HepG2 (cell line): ENCODE results near the gene DAO. TPM values are rescaled to one million over a fixed set of nuclear protein-coding genes. Genes with fewer than 3 reads are reported as not detected.

Source experiments
- ATAC-seq: fragments of 200-7000 bp; cut with Tn5 transposase; 3 replicates; pipeline ENCODE4 v1.9.1; 2020; ENCODE audit warnings: mild to moderate bottlenecking, moderate library complexity
- BruUV-seq: library from RNA; stranded (reverse); fragments of 400-500 nt; replicated peaks from 2 replicates; lab custom pipeline; 2021; lab: Mats Ljungman, UMichigan
- CTCF ChIA-PET: fragments of 300-600 bp; formaldehyde crosslinking; extraction: SDS; loops from one replicate; lab custom pipeline; 2021; ENCODE audit warnings: low total read pairs, inconsistent platforms, low intra/inter-chr PET ratio; lab: Yijun Ruan, JAX
- POLR2A ChIA-PET: fragments of 350-600 bp; sonication (Branson Sonifier 250); formaldehyde crosslinking; loops from one replicate; lab custom pipeline; 2020; ENCODE audit warnings: antibody characterized with exemption, inconsistent platforms; lab: Yijun Ruan, JAX
- DNase-seq: peaks from one replicate; pipeline ENCODE4 v3.0.0-alpha.2; 2015; ENCODE audit warnings: low spot score
- FAIRE-seq: peaks from 3 replicates; lab custom pipeline; 2011; peaks lifted over from hg19 to GRCh38; lab: Jason Lieb, UNC
- H2AFZ ChIP-seq: one replicate; pipeline ENCODE4 v1.6.1; 2011; ENCODE audit warnings: low read length, inconsistent platforms
- H3K27ac ChIP-seq: fragments of 300-600 bp; 3 replicates; pipeline ENCODE4 v1.8.0; 2011; ENCODE audit warnings: mixed run types, mild to moderate bottlenecking, mixed read lengths, low read length, inconsistent platforms; ENCODE audit not compliant: insufficient read depth; ENCODE audit errors: extremely low read length
- H3K27me3 ChIP-seq, 2 experiments: fragments of 200-600 bp in 1 of 2; 2 replicates in 1 of 2; 3 replicates in 1 of 2; pipeline versions ENCODE4 v1.6.0 to v1.8.0; 2011; ENCODE audit warnings: low read length in 2 of 2, mild to moderate bottlenecking in 2 of 2, moderate library complexity in 2 of 2, inconsistent platforms in 1 of 2; ENCODE audit not compliant: insufficient read depth in 2 of 2, control insufficient read depth in 1 of 2
- H3K36me3 ChIP-seq, 2 experiments: fragments of 200-600 bp in 1 of 2; replicated peaks in 1 of 2; 2 replicates in 1 of 2; 3 replicates in 1 of 2; pipeline versions ENCODE4 v1.5.1 to v1.8.0; 2011; ENCODE audit warnings: low read length in 2 of 2, inconsistent platforms in 1 of 2; ENCODE audit not compliant: insufficient read depth in 2 of 2, control insufficient read depth in 1 of 2
- H3K4me1 ChIP-seq: 2 replicates; pipeline ENCODE4 v1.5.1; 2012; ENCODE audit warnings: low read length, inconsistent platforms; ENCODE audit not compliant: insufficient read depth
- H3K4me2 ChIP-seq: 2 replicates; pipeline ENCODE4 v1.6.0; 2011; ENCODE audit warnings: low read depth, low read length, inconsistent platforms
- H3K4me3 ChIP-seq, 3 experiments: fragments of 200-600 bp in 1 of 3; sonication (generic), shearing (Covaris generic) in 1 of 3; replicated peaks in 1 of 3; 2 replicates each; pipeline ENCODE4 v1.5.1; 2011 to 2016; ENCODE audit warnings: low read length in 3 of 3, inconsistent platforms in 2 of 3, low read depth in 2 of 3, mild to moderate bottlenecking in 2 of 3, control low read depth in 1 of 3, mixed read lengths in 1 of 3; ENCODE audit not compliant: insufficient read depth in 1 of 3
- H3K79me2 ChIP-seq: one replicate; pipeline ENCODE4 v1.6.1; 2011; ENCODE audit warnings: low read length, inconsistent platforms; ENCODE audit not compliant: insufficient read depth
- H3K9ac ChIP-seq: 2 replicates; pipeline ENCODE4 v1.6.0; 2011; ENCODE audit warnings: mild to moderate bottlenecking, low read depth, low read length, inconsistent platforms; ENCODE audit not compliant: insufficient read depth
- H3K9me3 ChIP-seq: 2 replicates; pipeline ENCODE4 v1.5.1; 2012; ENCODE audit warnings: mild to moderate bottlenecking, low read length
- H4K20me1 ChIP-seq: 2 replicates; pipeline ENCODE4 v1.6.0; 2011; ENCODE audit warnings: inconsistent platforms, mild to moderate bottlenecking, low read length, moderate library complexity; ENCODE audit not compliant: insufficient read depth
- GZF1 ChIP-seq: sonication (generic); formaldehyde crosslinking; IDR thresholded peaks from 2 replicates; pipeline ENCODE4 v1.5.1; 2020; ENCODE audit warnings: mild to moderate bottlenecking, missing genetic modification reagents
- KLF6 ChIP-seq: IDR thresholded peaks from 2 replicates; pipeline ENCODE4 v1.8.0; 2016; ENCODE audit warnings: missing biosample characterization, missing genetic modification reagents
- NONO ChIP-seq, 2 experiments: fragments of 450-650 bp in 1 of 2; sonication (generic) in 1 of 2; formaldehyde crosslinking in 1 of 2; IDR thresholded peaks in 1 of 2; conservative IDR thresholded peaks in 1 of 2; 2 replicates each; pipeline versions ENCODE4 v1.6.1 to v1.8.0; 2017 to 2022; ENCODE audit warnings: mild to moderate bottlenecking in 1 of 2, missing genetic modification reagents in 1 of 2, moderate library complexity in 1 of 2
- RNF2 ChIP-seq: fragments of 450-650 bp; conservative IDR thresholded peaks from 2 replicates; pipeline ENCODE4 v1.6.1; 2016; ENCODE audit warnings: low read depth
- ZC3H4 ChIP-seq: sonication (generic); formaldehyde crosslinking; IDR thresholded peaks from 2 replicates; pipeline ENCODE4 v1.4.0; 2020; ENCODE audit warnings: missing genetic modification reagents, borderline replicate concordance
- ZNF609 ChIP-seq: sonication (generic); formaldehyde crosslinking; IDR thresholded peaks from 2 replicates; pipeline ENCODE4 v1.4.0; 2020; ENCODE audit warnings: mild to moderate bottlenecking, missing genetic modification reagents, borderline replicate concordance
- ZNF772 ChIP-seq: sonication (generic); formaldehyde crosslinking; IDR thresholded peaks from 2 replicates; pipeline ENCODE4 v1.5.0; 2020; ENCODE audit warnings: mild to moderate bottlenecking, missing genetic modification reagents
- WGBS: methylation state at CpG from one replicate; pipeline ENCODE4 v1.1.6; 2017; ENCODE audit warnings: low lambda C conversion rate; 5-methylcytosine and 5-hydroxymethylcytosine counted together
- in situ Hi-C: cut with HindIII; loops from 2 replicates; pipeline ENCODE4 v1.10.0; 2017; ENCODE audit warnings: low pct_unique_long_range_greater_than_20kb; ENCODE audit not compliant: extremely low pct_ligation_motif_present
- intact Hi-C: fragments of 100-400 bp; cut with micrococcal nuclease; formaldehyde crosslinking; loops from one replicate; pipeline ENCODE4 v1.10.0; 2022; ENCODE audit not compliant: unreplicated experiment
- polyA plus RNA-seq, 8 experiments: library from polyadenylated mRNA; depleted of rRNA in 3 of 8; stranded (reverse) in 7 of 8; unstranded in 1 of 8; fragments of >200 nt; fragmentation: Illumina TruSeq in 4 of 8; extraction: Trizol in 4 of 8; gene quantifications; 2 replicates each; pipeline versions ENCODE4 v1.2.1 to v1.2.3, GENCODE V29; 2011 to 2016; ENCODE audit warnings: low read depth in 4 of 8, missing spikeins in 1 of 8, mixed read lengths in 1 of 8; ENCODE audit not compliant: insufficient read depth in 1 of 8
- total RNA-seq, 5 experiments: library from RNA; depleted of rRNA; stranded (reverse); fragments of >200 nt; fragmentation: Illumina TruSeq; extraction: Trizol; gene quantifications; 2 replicates each; pipeline ENCODE4 v1.2.3, GENCODE V29; 2016; ENCODE audit warnings: low read depth in 1 of 5

The DAO gene
- total and polyA plus RNA-seq, 2 of the 13 experiments (the other 11 are each of a cell fraction or from before 2014, with no cell fraction given): 0.34 to 0.82 TPM

- TF ChIP-seq ZNF609 (no peak), ZC3H4 (no peak)
- TF ChIP-seq, all 625 proteins: peak for 0
Observed at GRCh38 chr12:108911915-108912314, 32.0 kb downstream of the DAO start (continued).

- no peak overlapping the region for H2AFZ ChIP-seq
- H3K9ac ChIP-seq: no peak overlapping the region
- intact Hi-C loops: no loop called here
- ATAC-seq: no peak
- no peaks in the 10 kb centered on the region for H3K4me1 ChIP-seq
- no peak for FAIRE-seq
- H4K20me1 ChIP-seq: no peaks in the 10 kb centered on the region
- 36% methylated on average over 4 of the region's 9 CpGs for WGBS
- POLR2A ChIA-PET: no interaction called here
- H3K27ac ChIP-seq: no peak overlapping the region
- H3K36me3 ChIP-seq: no peaks in the 10 kb centered on the region
- no TSS peak for BruUV-seq
- no peaks in the 10 kb centered on the region for H3K9me3 ChIP-seq
- peaks cover 0 to 15% of the 10 kb centered on the region in 2 experiments; a peak in 1 of 5 replicates for H3K27me3 ChIP-seq
- no peaks in the 10 kb centered on the region for H3K79me2 ChIP-seq
- no peak for DNase-seq
- no peak for TF ChIP-seq ZNF772 (CRISPR knock-in tag)
- no peak for TF ChIP-seq RNF2
- no peak for TF ChIP-seq NONO (IDR thresholded peaks at IDR 0.05)
- TF ChIP-seq NONO (CRISPR knock-in tag; conservative IDR thresholded peaks at IDR 0.05): no peak
- TF ChIP-seq GZF1 (CRISPR knock-in tag): no peak
- no peak for TF ChIP-seq KLF6 (CRISPR knock-in tag)
- H3K4me2 ChIP-seq: no peak overlapping the region
- CTCF ChIA-PET: no interaction called here
- in situ Hi-C loops: no loop called here
- no peak overlapping the region for H3K4me3 ChIP-seq
Observed at GRCh38 chr12:108912361-108912760, 32.5 kb downstream of the DAO start.
